ENCODE data around the gene CTNNA3.

GRCh38 chr10:66405566-66405965 is 1290.4 kb downstream of the CTNNA3 start:
- TF ChIP-seq SETDB1 (IDR thresholded peaks at IDR 0.05; ENCODE audit: insufficient read length, low read length) (no peak), CTCF (tag by site-specific recombination; IDR thresholded peaks at IDR 0.05) (no peak), ZNF132 (tag by site-specific recombination; IDR thresholded peaks at IDR 0.05; ENCODE audit: borderline replicate concordance) (no peak), ZNF394 (tag by site-specific recombination; IDR thresholded peaks at IDR 0.05; ENCODE audit: borderline replicate concordance) (no peak), ZBTB6 (tag by site-specific recombination; IDR thresholded peaks at IDR 0.05) (no peak), KLF8 (tag by site-specific recombination; IDR thresholded peaks at IDR 0.05) (no peak)
